Fibroblast of lung (primary cell): ENCODE results near the gene PGPEP1. TPM values are rescaled to one million over a fixed set of nuclear protein-coding genes. Genes with fewer than 3 reads are reported as not detected.

ENCODE experiments used
- DNase-seq, 2 donors: peaks; one replicate each; pipeline versions ENCODE4 v3.0.0 to v3.0.0-alpha.2; 2010; ENCODE audit warnings: low read depth in 2 of 2
- H2AFZ ChIP-seq: 2 replicates; pipeline ENCODE4 v1.5.1; 2012; ENCODE audit warnings: low read length, control low read depth, inconsistent platforms
- H3K27ac ChIP-seq: 2 replicates; pipeline ENCODE4 v1.5.1; 2011; ENCODE audit warnings: low read length, control low read depth; ENCODE audit not compliant: insufficient read depth
- H3K27me3 ChIP-seq: 2 replicates; pipeline ENCODE4 v1.5.1; 2011; ENCODE audit warnings: mild to moderate bottlenecking, low read length; ENCODE audit not compliant: control insufficient read depth, insufficient read depth
- H3K36me3 ChIP-seq: 2 replicates; pipeline ENCODE4 v1.5.1; 2011; ENCODE audit warnings: low read length; ENCODE audit not compliant: control insufficient read depth, insufficient read depth
- H3K4me1 ChIP-seq: 2 replicates; pipeline ENCODE4 v1.5.1; 2011; ENCODE audit warnings: low read length; ENCODE audit not compliant: control insufficient read depth, insufficient read depth; ENCODE audit errors: extremely low read depth
- H3K4me2 ChIP-seq: 2 replicates; pipeline ENCODE4 v1.5.1; 2011; ENCODE audit warnings: low read length, control low read depth; ENCODE audit not compliant: insufficient read depth; ENCODE audit errors: extremely low read depth
- H3K4me3 ChIP-seq, 4 experiments: fragments of 200-600 bp in 1 of 4; sonication (generic) in 1 of 4; replicated peaks in 1 of 4; 2 replicates each; pipeline ENCODE4 v1.5.1; 2011 to 2016; ENCODE audit warnings: low read length in 4 of 4, low read depth in 3 of 4, mild to moderate bottlenecking in 3 of 4, control low read depth in 2 of 4, inconsistent platforms in 1 of 4, mixed read lengths in 1 of 4; ENCODE audit not compliant: insufficient read depth in 1 of 4; ENCODE audit errors: control extremely low read depth in 1 of 4
- H3K79me2 ChIP-seq: 2 replicates; pipeline ENCODE4 v1.5.1; 2012; ENCODE audit warnings: mild to moderate bottlenecking, low read length, inconsistent platforms; ENCODE audit not compliant: control insufficient read depth, insufficient read depth
- H3K9ac ChIP-seq: 2 replicates; pipeline ENCODE4 v1.5.1; 2011; ENCODE audit warnings: mild to moderate bottlenecking, low read length, control low read depth; ENCODE audit not compliant: insufficient read depth
- H3K9me3 ChIP-seq: 2 replicates; pipeline ENCODE4 v1.5.1; 2012; ENCODE audit warnings: low read depth, low read length; ENCODE audit not compliant: control insufficient read depth, insufficient read depth
- H4K20me1 ChIP-seq: 2 replicates; pipeline ENCODE4 v1.5.1; 2011; ENCODE audit warnings: low read length; ENCODE audit not compliant: control insufficient read depth, insufficient read depth; ENCODE audit errors: extremely low read depth
- CTCF ChIP-seq, 2 donors: IDR thresholded peaks in 1 of 2; conservative IDR thresholded peaks in 1 of 2; 1 replicate in 1 of 2; 2 replicates in 1 of 2; pipeline ENCODE4 v1.5.1; 2011 to 2012; ENCODE audit warnings: low read length in 2 of 2, control low read depth in 1 of 2, inconsistent platforms in 1 of 2, low read depth in 1 of 2, mild to moderate bottlenecking in 1 of 2
- EZH2 ChIP-seq: IDR thresholded peaks from 2 replicates; pipeline ENCODE4 v1.5.1; 2012; ENCODE audit warnings: low read length, control low read depth, mild to moderate bottlenecking; ENCODE audit errors: missing control alignments
- polyA plus RNA-seq, 2 donors: library from polyadenylated mRNA; depleted of rRNA in 1 of 2; stranded (reverse) in 1 of 2; unstranded in 1 of 2; fragments of >200 nt; gene quantifications; 2 replicates each; pipeline ENCODE4 v1.2.1, GENCODE V29; 2011 to 2012; ENCODE audit warnings: missing spikeins in 1 of 2
- total RNA-seq: library from RNA; depleted of rRNA; stranded (reverse); fragments of >200 nt; gene quantifications from 2 replicates; pipeline ENCODE4 v1.2.1, GENCODE V29; 2014

Gene PGPEP1
- total and polyA plus RNA-seq, 2 donors (not counting 1 experiment from before 2014, with no cell fraction given): 17.0 to 78.8 TPM

DNA sequence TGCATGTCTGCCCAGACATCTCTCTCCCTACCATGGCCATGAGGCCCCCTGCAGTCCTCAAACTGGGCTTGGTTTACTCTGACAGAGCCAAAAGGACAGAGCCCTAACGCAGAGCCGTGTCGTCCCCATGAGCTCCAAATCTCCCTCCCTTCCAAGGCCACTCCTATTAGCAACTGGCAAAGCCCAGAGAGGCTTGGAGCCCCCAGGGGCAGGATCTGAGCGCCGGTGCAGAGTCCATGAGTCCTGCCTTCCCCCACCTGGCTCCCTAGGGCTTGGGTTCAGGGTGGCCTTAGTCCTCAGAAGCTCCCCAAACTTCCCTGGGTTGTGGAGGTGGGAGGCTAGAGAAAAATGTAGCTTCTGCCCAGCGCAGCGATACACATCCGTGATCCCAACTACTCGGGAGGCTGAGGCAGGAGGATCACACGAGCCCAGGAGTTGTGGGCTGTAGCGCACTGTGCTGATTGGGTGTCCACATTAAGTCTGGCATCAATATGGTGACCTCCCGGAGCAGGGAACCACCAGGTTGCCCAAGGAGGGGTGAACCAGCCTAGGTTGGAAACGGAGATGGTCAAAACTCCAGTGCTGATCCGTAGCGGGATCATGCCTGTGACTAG is 7.4 kb upstream of the PGPEP1 start:
- no peaks in the 10 kb centered on the region for H3K79me2 ChIP-seq

DNA sequence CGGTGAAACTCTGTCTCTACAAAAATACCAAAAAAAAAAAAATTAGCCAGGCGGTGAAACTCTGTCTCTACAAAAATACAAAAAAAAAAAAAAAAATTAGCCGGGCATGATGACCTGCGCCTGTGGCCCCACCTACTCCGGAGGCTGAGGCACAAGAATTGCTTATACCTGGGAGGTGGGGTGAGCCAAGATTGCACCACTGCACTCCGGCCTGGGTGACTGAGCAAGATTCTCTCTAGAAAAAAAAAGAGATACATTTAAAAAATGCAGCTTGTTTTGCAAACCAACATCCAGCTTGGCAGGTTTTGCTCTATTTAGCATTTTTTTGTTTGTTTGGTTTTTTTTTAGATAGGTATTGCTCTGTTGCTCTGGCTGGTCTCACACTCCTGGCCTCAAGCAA is 6.7 kb upstream of the PGPEP1 start:
- Histone ChIP-seq H3K36me3 (no peaks in the 10 kb centered on the region), H3K4me2 (no peak overlapping the region), H4K20me1 (no peaks in the 10 kb centered on the region), H3K9ac (no peak overlapping the region), H3K79me2 (no peaks in the 10 kb centered on the region), H3K27me3 (no peaks in the 10 kb centered on the region), H3K27ac (no peak overlapping the region), H3K4me3 (no peak overlapping the region), H3K9me3 (no peaks in the 10 kb centered on the region), H3K4me1 (peaks cover 6% of the 10 kb centered on the region), H2AFZ (no peak overlapping the region)
- no peak for TF ChIP-seq CTCF (conservative IDR thresholded peaks at IDR 0.05 in 1 of 2, IDR thresholded peaks at IDR 0.05 in 1 of 2; ENCODE audit: low read depth in 1 of 2, low read length in 2 of 2)
- TF ChIP-seq EZH2: no peak
- DNase-seq: no peak

More for the DNA sequence above, 7.4 kb upstream of the PGPEP1 start:
- Histone ChIP-seq H3K9me3 (no peaks in the 10 kb centered on the region), H3K4me1 (peaks cover 6% of the 10 kb centered on the region), H3K4me3 (no peak overlapping the region), H3K27me3 (no peaks in the 10 kb centered on the region), H4K20me1 (no peaks in the 10 kb centered on the region), H3K27ac (no peak overlapping the region), H3K4me2 (no peak overlapping the region), H3K36me3 (no peaks in the 10 kb centered on the region), H3K9ac (no peak overlapping the region), H2AFZ (no peak overlapping the region)
- no peak for TF ChIP-seq EZH2
- no peak for TF ChIP-seq CTCF (conservative IDR thresholded peaks at IDR 0.05 in 1 of 2, IDR thresholded peaks at IDR 0.05 in 1 of 2; ENCODE audit: low read depth in 1 of 2, low read length in 2 of 2)
- no peak for DNase-seq

GRCh38 chr19:18336121-18336520 is 4.3 kb upstream of the PGPEP1 start:
- H3K27ac ChIP-seq: no peak overlapping the region
- H3K9ac ChIP-seq: no peak overlapping the region
- no peaks in the 10 kb centered on the region for H3K36me3 ChIP-seq
- no peak overlapping the region for H2AFZ ChIP-seq
- H3K4me1 ChIP-seq: no peaks in the 10 kb centered on the region
- H4K20me1 ChIP-seq: no peaks in the 10 kb centered on the region
- no peaks in the 10 kb centered on the region for H3K9me3 ChIP-seq
- no peaks in the 10 kb centered on the region for H3K79me2 ChIP-seq
- H3K4me3 ChIP-seq: no peak overlapping the region
- no peak overlapping the region for H3K4me2 ChIP-seq
- no peak for DNase-seq
- TF ChIP-seq CTCF (conservative IDR thresholded peaks at IDR 0.05 in 1 of 2, IDR thresholded peaks at IDR 0.05 in 1 of 2; ENCODE audit: low read depth in 1 of 2, low read length in 2 of 2) (no peak), EZH2 (no peak)
- no peaks in the 10 kb centered on the region for H3K27me3 ChIP-seq
